KMS-11 (cell line): ENCODE measurements around the gene HMOX1.
A peak's percentile ranks its signal among the peaks of the same experiment; 100 is the strongest.

Source experiments
- H2AFZ ChIP-seq: fragments of 200-600 bp; sonication (generic); 2 replicates; pipeline ENCODE4 v1.6.1; 2016; ENCODE audit warnings: antibody characterized with exemption, mixed run types, low read depth
- H3K27ac ChIP-seq: fragments of 200-600 bp; sonication (generic); 2 replicates; pipeline ENCODE4 v1.6.1; 2016; ENCODE audit warnings: mild to moderate bottlenecking, mixed run types
- H3K27me3 ChIP-seq: fragments of 200-600 bp; sonication (generic); 2 replicates; pipeline ENCODE4 v1.6.1; 2017; ENCODE audit warnings: mild to moderate bottlenecking, low read depth, mixed run types, moderate library complexity; ENCODE audit not compliant: insufficient read depth
- H3K36me3 ChIP-seq: fragments of 200-600 bp; sonication (generic); 2 replicates; pipeline ENCODE4 v1.6.1; 2017; ENCODE audit warnings: mild to moderate bottlenecking, mixed run types; ENCODE audit not compliant: insufficient read depth
- H3K4me1 ChIP-seq: fragments of 200-600 bp; sonication (generic); 2 replicates; pipeline ENCODE4 v1.6.1; 2016; ENCODE audit warnings: mild to moderate bottlenecking, low read depth, mixed run types; ENCODE audit not compliant: poor library complexity, severe bottlenecking
- H3K4me2 ChIP-seq: fragments of 200-600 bp; sonication (generic); 2 replicates; pipeline ENCODE4 v1.7.0; 2016; ENCODE audit warnings: mild to moderate bottlenecking, mixed run types
- H3K4me3 ChIP-seq: fragments of 200-600 bp; sonication (generic); IDR thresholded peaks from 2 replicates; pipeline ENCODE4 v1.6.1; 2017; ENCODE audit warnings: low read depth, low read length, mixed read lengths; ENCODE audit not compliant: insufficient read depth
- H3K79me2 ChIP-seq: fragments of 200-600 bp; sonication (generic); 2 replicates; pipeline ENCODE4 v1.6.1; 2016; ENCODE audit warnings: low read depth, mixed run types; ENCODE audit not compliant: insufficient read depth
- H3K9ac ChIP-seq: fragments of 200-600 bp; sonication (generic); 2 replicates; pipeline ENCODE4 v1.6.1; 2016; ENCODE audit warnings: mild to moderate bottlenecking, mixed run types
- H4K20me1 ChIP-seq: fragments of 200-600 bp; sonication (generic); 2 replicates; pipeline ENCODE4 v1.6.1; 2016; ENCODE audit warnings: mild to moderate bottlenecking, mixed run types; ENCODE audit not compliant: insufficient read depth
- CTCF ChIP-seq: fragments of 200-600 bp; sonication (generic); conservative IDR thresholded peaks from 2 replicates; pipeline ENCODE4 v1.6.1; 2017; ENCODE audit warnings: low read depth, mild to moderate bottlenecking, antibody characterized with exemption, low read length, moderate library complexity, mixed read lengths

The HMOX1 gene

GRCh38 chr22:35400501-35400790 lies 19.6 kb downstream of the HMOX1 start:
- H2AFZ ChIP-seq = peak overlapping the region; percentile 64; the same call in 1 of the 2 replicates
- H3K36me3 ChIP-seq = peaks cover 10% of the 10 kb centered on the region; the same call in 1 of the 2 replicates
- no peaks in the 10 kb centered on the region for H3K27me3 ChIP-seq
- H3K9ac ChIP-seq = peak overlapping the region; percentile 99
- peaks cover 23% of the 10 kb centered on the region; the same call in 1 of the 2 replicates for H3K79me2 ChIP-seq
- TF ChIP-seq CTCF = no peak
- H3K27ac ChIP-seq = peak overlapping the region; percentile 82
- peak overlapping the region; percentile 38 for H3K4me3 ChIP-seq
- peak overlapping the region; percentile 76 for H3K4me2 ChIP-seq
- no peaks in the 10 kb centered on the region for H4K20me1 ChIP-seq
- H3K4me1 ChIP-seq = peaks cover 22% of the 10 kb centered on the region

GRCh38 chr22:35401863-35402262 lies 21.0 kb downstream of the HMOX1 start:
- H3K9ac ChIP-seq = no peak overlapping the region
- peaks cover 23% of the 10 kb centered on the region; the same call in 1 of the 2 replicates for H3K79me2 ChIP-seq
- no peak overlapping the region for H3K4me3 ChIP-seq
- no peak overlapping the region for H2AFZ ChIP-seq
- H3K4me2 ChIP-seq = peak overlapping the region; percentile 76; the same call in 1 of the 2 replicates
- no peak for TF ChIP-seq CTCF
- no peaks in the 10 kb centered on the region for H4K20me1 ChIP-seq
- H3K36me3 ChIP-seq = peaks cover 10% of the 10 kb centered on the region; the same call in 1 of the 2 replicates
- H3K27me3 ChIP-seq = no peaks in the 10 kb centered on the region
- H3K27ac ChIP-seq = no peak overlapping the region
- H3K4me1 ChIP-seq = peaks cover 22% of the 10 kb centered on the region

GRCh38 chr22:35403356-35403755 lies 22.5 kb downstream of the HMOX1 start:
- Histone ChIP-seq H4K20me1 (no peaks in the 10 kb centered on the region), H3K36me3 (peaks cover 18% of the 10 kb centered on the region; the same call in 1 of the 2 replicates), H3K27ac (no peak overlapping the region), H3K4me1 (peaks cover 22% of the 10 kb centered on the region), H3K79me2 (peaks cover 23% of the 10 kb centered on the region; the same call in 1 of the 2 replicates), H3K9ac (no peak overlapping the region), H3K4me2 (no peak overlapping the region), H2AFZ (no peak overlapping the region), H3K4me3 (no peak overlapping the region), H3K27me3 (no peaks in the 10 kb centered on the region)
- no peak for TF ChIP-seq CTCF

GRCh38 chr22:35404176-35404575 lies 23.3 kb downstream of the HMOX1 start:
- Histone ChIP-seq H3K4me2 (no peak overlapping the region), H2AFZ (no peak overlapping the region), H3K79me2 (peaks cover 23% of the 10 kb centered on the region; the same call in 1 of the 2 replicates), H3K27me3 (no peaks in the 10 kb centered on the region), H3K4me1 (peaks cover 20% of the 10 kb centered on the region), H3K36me3 (peaks cover 18% of the 10 kb centered on the region; the same call in 1 of the 2 replicates), H3K27ac (no peak overlapping the region), H4K20me1 (no peaks in the 10 kb centered on the region), H3K9ac (no peak overlapping the region), H3K4me3 (no peak overlapping the region)
- TF ChIP-seq CTCF = no peak
